NT2/D1 (cell line): Measurements from ENCODE around the gene VBP1.
"Not testable (repeated sequence)": the region's sequence is repeated elsewhere in the genome, so short reads cannot be mapped to it uniquely, and the experiment has no call there.

ENCODE experiments used
- DNase-seq: peaks from one replicate; pipeline ENCODE4 v3.0.0-alpha.2; 2011; ENCODE audit warnings: low read depth, low spot score
- H3K27me3 ChIP-seq: 2 replicates; pipeline ENCODE4 v1.6.0; 2011; ENCODE audit warnings: mild to moderate bottlenecking; ENCODE audit not compliant: insufficient read length, insufficient read depth
- H3K36me3 ChIP-seq: 2 replicates; pipeline ENCODE4 v1.6.1; 2011; ENCODE audit warnings: mild to moderate bottlenecking, low read length, mixed read lengths; ENCODE audit not compliant: insufficient read depth, insufficient read length
- H3K4me1 ChIP-seq: 2 replicates; pipeline ENCODE4 v1.5.1; 2011; ENCODE audit not compliant: insufficient read depth, insufficient read length
- H3K4me3 ChIP-seq: 2 replicates; pipeline ENCODE4 v1.5.1; 2011; ENCODE audit warnings: low read depth; ENCODE audit not compliant: insufficient read length
- H3K9ac ChIP-seq: 2 replicates; pipeline ENCODE4 v1.6.0; 2011; ENCODE audit warnings: low read depth; ENCODE audit not compliant: insufficient read length
- H3K9me3 ChIP-seq: 2 replicates; pipeline ENCODE4 v1.5.1; 2011; ENCODE audit warnings: mild to moderate bottlenecking, low read length; ENCODE audit not compliant: insufficient read depth
- SUZ12 ChIP-seq: IDR thresholded peaks from 2 replicates; pipeline ENCODE4 v1.6.1; 2011; ENCODE audit not compliant: insufficient read length, insufficient read depth; ENCODE audit errors: extremely low read depth
- YY1 ChIP-seq: IDR thresholded peaks from 2 replicates; pipeline ENCODE4 v1.6.1; 2011; ENCODE audit not compliant: insufficient read length, insufficient read depth
- ZNF274 ChIP-seq: IDR thresholded peaks from 2 replicates; pipeline ENCODE4 v1.6.1; 2011; ENCODE audit warnings: mild to moderate bottlenecking, low read depth, low read length

VBP1 gene

DNA sequence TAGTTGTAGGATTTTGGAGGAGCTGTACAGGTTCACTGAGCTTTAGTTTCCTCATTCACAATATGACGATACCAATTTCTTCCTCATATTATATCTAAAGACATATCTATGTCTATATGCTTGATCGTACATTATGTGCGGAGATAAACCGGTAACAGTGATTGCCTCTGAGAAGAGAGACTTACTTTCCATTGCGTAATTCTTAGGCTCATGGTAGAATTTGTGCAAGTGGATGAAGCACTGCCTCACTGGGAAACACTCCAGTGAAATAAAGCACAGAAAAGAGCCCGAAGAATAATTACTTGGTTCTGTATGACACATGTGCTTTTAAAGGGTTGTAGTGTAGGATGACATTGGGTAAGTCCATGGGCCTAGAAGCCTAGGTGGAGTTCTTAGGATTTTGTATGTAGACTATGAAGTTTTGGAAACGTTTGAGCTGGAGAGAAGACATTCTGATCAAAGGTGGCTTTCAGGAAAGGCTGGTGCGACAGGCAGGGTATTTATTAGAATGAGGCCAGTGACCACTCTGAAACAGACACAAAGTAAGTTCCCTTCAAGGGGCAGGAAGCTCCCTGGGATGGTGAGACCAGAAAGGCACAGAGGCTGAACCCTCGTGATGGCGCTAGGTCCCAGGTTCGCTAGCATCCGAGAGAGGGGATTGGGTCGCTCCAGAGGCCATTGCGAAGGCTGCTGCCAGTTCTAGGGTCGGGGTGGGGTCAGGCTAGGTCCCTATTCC is 649 bp upstream of the VBP1 start:
- Histone ChIP-seq H3K4me3 (peak overlapping the region; percentile 42), H3K9ac (peak overlapping the region; percentile 64), H3K4me1 (no peaks in the 10 kb centered on the region), H3K9me3 (no peaks in the 10 kb centered on the region), H3K36me3 (peaks cover 6% of the 10 kb centered on the region), H3K27me3 (no peaks in the 10 kb centered on the region)
- no peak for TF ChIP-seq SUZ12
- TF ChIP-seq ZNF274: no peak
- TF ChIP-seq YY1: no peak
- DNase-seq: no peak

DNA sequence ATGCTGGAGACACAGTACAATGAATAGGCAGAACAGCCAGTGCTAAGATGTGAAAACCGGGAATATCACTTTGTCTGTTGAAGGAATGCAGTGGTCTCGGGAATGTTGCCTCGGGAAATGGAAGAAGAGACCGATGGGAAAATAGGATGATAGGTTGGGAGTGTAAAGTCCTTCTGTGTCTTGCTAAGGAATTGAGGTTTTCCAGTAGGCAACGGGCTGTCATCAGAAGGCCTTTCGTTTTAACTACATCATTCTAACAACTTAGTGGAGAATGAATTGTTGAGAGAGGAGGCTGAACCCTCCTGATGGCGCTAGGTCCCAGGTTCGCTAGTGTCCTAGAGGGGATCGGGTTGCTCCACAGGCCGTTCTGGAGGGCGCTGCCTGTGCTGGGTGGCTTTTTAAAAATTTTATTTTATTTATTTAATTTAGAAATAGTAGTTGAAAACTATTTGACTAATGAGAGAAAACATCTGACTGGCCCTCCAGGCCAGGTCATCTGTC is 730 bp downstream of the VBP1 start:
- H3K9ac ChIP-seq: peak overlapping the region; percentile 69
- H3K4me1 ChIP-seq: no peaks in the 10 kb centered on the region
- no peak for DNase-seq

DNA sequence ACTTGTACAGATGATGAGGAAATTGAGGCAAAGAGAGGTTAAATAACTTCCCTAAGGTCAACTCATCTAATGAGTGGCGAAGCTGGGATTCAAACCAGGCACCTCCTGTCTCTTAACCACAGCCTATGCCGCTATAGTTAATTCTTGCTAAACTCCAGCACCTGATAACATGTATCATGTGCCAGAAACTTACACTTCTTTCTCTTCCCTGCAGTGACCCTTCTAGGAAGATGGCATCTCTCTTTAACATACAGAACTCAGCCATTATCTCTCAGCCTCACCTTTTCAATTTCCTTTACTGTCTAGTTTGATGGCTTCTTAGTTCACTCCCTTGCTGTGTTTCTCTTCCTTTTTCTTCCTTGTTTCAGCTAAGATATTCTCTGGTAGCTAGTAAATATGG is 2.5 kb downstream of the VBP1 start:
- peaks cover 23% of the 10 kb centered on the region for H3K36me3 ChIP-seq
- H3K27me3 ChIP-seq: no peaks in the 10 kb centered on the region
- H3K4me3 ChIP-seq: no peak overlapping the region
- no peak overlapping the region for H3K9ac ChIP-seq
- no peaks in the 10 kb centered on the region for H3K4me1 ChIP-seq
- TF ChIP-seq YY1: no peak
- TF ChIP-seq SUZ12: no peak
- no peak for TF ChIP-seq ZNF274
- H3K9me3 ChIP-seq: peaks cover 14% of the 10 kb centered on the region; the same call in 1 of the 2 replicates
- DNase-seq: no peak

More for the DNA sequence above, 730 bp downstream of the VBP1 start:
- peak overlapping the region; percentile 61 for H3K4me3 ChIP-seq
- no peak for TF ChIP-seq YY1
- no peak for TF ChIP-seq SUZ12
- no peak for TF ChIP-seq ZNF274
- no peaks in the 10 kb centered on the region for H3K27me3 ChIP-seq
- H3K9me3 ChIP-seq: 0 out of 2 replicates have a peak, but pooled peaks cover 7% of the 10 kb centered on the region
- H3K36me3 ChIP-seq: peaks cover 14% of the 10 kb centered on the region

DNA sequence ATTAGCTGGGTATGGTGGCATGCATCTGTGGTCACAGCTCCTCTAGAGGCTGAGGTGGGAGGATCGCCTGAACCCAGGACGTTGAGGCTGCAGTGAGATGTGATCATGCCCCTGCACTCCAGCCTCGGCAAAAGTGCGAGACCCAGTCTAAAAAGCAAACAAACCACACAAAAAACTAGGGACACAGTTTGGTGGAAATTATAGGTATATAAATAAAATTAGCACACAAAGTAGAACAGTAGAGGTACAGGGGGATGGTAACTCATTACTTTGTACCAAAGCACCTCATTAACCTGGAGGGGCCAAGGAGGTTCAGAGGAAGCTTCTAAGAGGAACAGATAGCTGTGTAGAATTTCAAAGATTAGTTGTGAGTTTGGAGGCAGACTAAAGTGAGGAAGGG is 5.1 kb downstream of the VBP1 start:
- DNase-seq: no peak
- Histone ChIP-seq H3K9me3 (peaks cover 14% of the 10 kb centered on the region; the same call in 1 of the 2 replicates), H3K9ac (no peak overlapping the region), H3K36me3 (peaks cover 26% of the 10 kb centered on the region), H3K4me1 (no peaks in the 10 kb centered on the region), H3K4me3 (no peak overlapping the region), H3K27me3 (no peaks in the 10 kb centered on the region)
- TF ChIP-seq ZNF274 (no peak), YY1 (no peak), SUZ12 (no peak)

DNA sequence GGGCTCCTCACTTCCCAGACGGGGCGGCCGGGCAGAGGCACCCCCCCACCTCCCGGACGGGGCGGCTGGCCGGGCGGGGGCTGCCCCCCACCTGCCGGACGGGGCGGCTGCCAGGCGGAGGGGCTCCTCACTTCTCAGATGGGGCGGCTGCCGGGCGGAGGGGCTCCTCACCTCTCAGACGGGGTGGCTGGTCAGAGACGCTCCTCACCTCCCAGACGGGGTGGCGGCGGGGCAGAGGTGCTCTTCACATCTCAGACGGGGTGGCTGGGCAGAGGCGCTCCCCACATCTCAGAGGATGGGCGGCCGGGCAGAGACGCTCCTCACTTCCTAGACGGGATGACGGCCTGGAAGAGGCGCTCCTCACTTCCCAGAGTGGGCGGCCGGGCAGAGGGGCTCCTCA is 7.5 kb downstream of the VBP1 start:
- not testable (repeated sequence) for H3K9ac ChIP-seq, H3K4me1 ChIP-seq, H3K4me3 ChIP-seq, DNase-seq, H3K27me3 ChIP-seq
- peaks cover 40% of the 10 kb centered on the region for H3K36me3 ChIP-seq
- H3K9me3 ChIP-seq: peaks cover 14% of the 10 kb centered on the region; the same call in 1 of the 2 replicates

DNA sequence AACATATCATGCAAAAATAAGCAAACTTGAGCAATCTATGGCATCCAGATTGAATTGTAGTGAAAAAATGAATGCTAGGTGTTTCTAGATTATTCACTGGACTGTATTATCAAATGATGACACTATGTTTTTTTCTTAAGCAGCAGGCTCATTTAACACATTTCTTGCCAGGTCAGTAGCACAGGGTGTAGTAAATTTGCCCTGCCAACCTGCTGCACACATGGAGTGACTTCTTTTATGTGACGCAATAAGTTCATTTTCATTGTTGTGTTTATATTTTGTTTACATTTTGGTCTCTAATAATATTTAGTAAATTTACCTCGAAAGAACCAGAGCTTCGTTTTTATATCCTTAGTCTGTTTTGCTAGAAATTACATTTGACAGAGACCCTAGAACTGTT is 9.5 kb downstream of the VBP1 start:
- Histone ChIP-seq H3K9ac (no peak overlapping the region), H3K36me3 (peaks cover 41% of the 10 kb centered on the region), H3K9me3 (peaks cover 14% of the 10 kb centered on the region; the same call in 1 of the 2 replicates), H3K4me1 (no peaks in the 10 kb centered on the region), H3K27me3 (no peaks in the 10 kb centered on the region), H3K4me3 (no peak overlapping the region)
- no peak for DNase-seq
- TF ChIP-seq SUZ12: no peak

DNA sequence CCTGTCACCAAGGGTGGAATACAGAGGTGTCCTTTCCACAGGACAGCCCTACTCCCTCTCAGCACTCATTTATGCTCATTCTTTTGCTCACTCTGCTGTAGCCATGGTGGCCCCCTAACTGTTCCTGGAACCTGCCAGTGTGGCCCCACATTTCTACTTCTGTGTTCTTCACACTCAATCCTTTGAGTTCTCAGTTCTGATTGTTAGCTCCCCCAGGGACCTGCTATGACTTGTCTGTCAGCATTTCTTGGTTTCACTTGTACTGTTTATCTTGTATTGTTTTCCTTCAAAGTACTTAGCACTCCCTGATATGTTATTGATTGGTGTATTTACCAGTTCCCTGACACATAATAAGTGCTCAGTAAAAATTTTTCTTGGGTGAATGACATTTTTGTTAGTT is 14.9 kb downstream of the VBP1 start:
- Histone ChIP-seq H3K9ac (no peak overlapping the region), H3K4me3 (no peak overlapping the region), H3K27me3 (no peaks in the 10 kb centered on the region), H3K4me1 (no peaks in the 10 kb centered on the region), H3K36me3 (peaks cover 36% of the 10 kb centered on the region), H3K9me3 (no peaks in the 10 kb centered on the region)
- TF ChIP-seq YY1 (no peak), SUZ12 (no peak), ZNF274 (no peak)
- no peak for DNase-seq
